HG03460 (cell line): ENCODE measurements around the gene TNS3.
"Not testable (repeated sequence)": the region's sequence is repeated elsewhere in the genome, so short reads cannot be mapped to it uniquely, and the experiment has no call there.

ENCODE experiments used
- ATAC-seq: cut with Tn5 transposase; IDR thresholded peaks from one replicate; pipeline ENCODE4 v1.9.1; 2021; ENCODE audit not compliant: unreplicated experiment

TNS3 gene

GRCh38 chr7:47544416-47544815 lies 37.5 kb downstream of the TNS3 start:
- ATAC-seq, result no peak

- no peak for ATAC-seq
Observed at GRCh38 chr7:47543714-47544113, 38.2 kb downstream of the TNS3 start.

GRCh38 chr7:47543056-47543455 lies 38.9 kb downstream of the TNS3 start:
- no peak for ATAC-seq

GRCh38 chr7:47542051-47542450 lies 39.9 kb downstream of the TNS3 start:
- no peak for ATAC-seq

GRCh38 chr7:47541485-47541884 lies 40.4 kb downstream of the TNS3 start:
- not testable (repeated sequence) for ATAC-seq

GRCh38 chr7:47540387-47541350 lies 41.2 kb downstream of the TNS3 start:
- no peak for ATAC-seq

- ATAC-seq, result no peak
Observed at GRCh38 chr7:47540053-47540386, 41.9 kb downstream of the TNS3 start.

- no peak for ATAC-seq
Observed at GRCh38 chr7:47539398-47540052, 42.4 kb downstream of the TNS3 start.

GRCh38 chr7:47538846-47539311 lies 43.0 kb downstream of the TNS3 start:
- no peak for ATAC-seq

GRCh38 chr7:47537716-47538675 lies 43.9 kb downstream of the TNS3 start:
- ATAC-seq, result no peak

GRCh38 chr7:47536661-47537611 lies 45.0 kb downstream of the TNS3 start:
- no peak for ATAC-seq

GRCh38 chr7:47535704-47536628 lies 45.9 kb downstream of the TNS3 start:
- no peak for ATAC-seq

- ATAC-seq, result no peak
Observed at GRCh38 chr7:47535035-47535703, 46.7 kb downstream of the TNS3 start.

GRCh38 chr7:47534322-47535034 lies 47.4 kb downstream of the TNS3 start:
- ATAC-seq, result no peak

- no peak for ATAC-seq
Observed at GRCh38 chr7:47531584-47532492, 50.1 kb downstream of the TNS3 start.

- no peak for ATAC-seq
Observed at GRCh38 chr7:47529826-47530555, 51.9 kb downstream of the TNS3 start.
